H1 (cell line): ENCODE results near the gene ADAM23. TPM values are rescaled to one million over a fixed set of nuclear protein-coding genes. Genes with fewer than 3 reads are reported as not detected.

Source experiments
- CTCF ChIA-PET: fragments of 300-600 bp; sonication (Branson Sonifier 250); formaldehyde crosslinking; loops from one replicate; lab custom pipeline; 2021; ENCODE audit not compliant: partially characterized antibody; lab: Charles Lee
- POLR2A ChIA-PET: fragments of 300-600 bp; sonication (Branson Sonifier 250); formaldehyde crosslinking; loops from one replicate; lab custom pipeline; 2021; ENCODE audit warnings: inconsistent platforms; ENCODE audit not compliant: partially characterized antibody; lab: Charles Lee
- DNase-seq, 2 experiments: peaks; one replicate each; pipeline versions ENCODE4 v3.0.0 to v3.0.0-alpha.2; 2010 to 2022; ENCODE audit warnings: low spot score in 2 of 2, low read depth in 1 of 2, mixed read lengths in 1 of 2
- FAIRE-seq: peaks from 2 replicates; lab custom pipeline; 2011; peaks lifted over from hg19 to GRCh38; lab: Jason Lieb, UNC
- H2AFZ ChIP-seq: 2 replicates; pipeline ENCODE4 v1.8.1; 2012; ENCODE audit warnings: low read length, inconsistent platforms
- H2AK5ac ChIP-seq: 2 replicates; pipeline ENCODE4 v1.6.1; 2013; ENCODE audit warnings: low read depth, low read length
- H2BK120ac ChIP-seq: replicated peaks from 2 replicates; pipeline ENCODE3; 2013; ENCODE audit warnings: low read depth, low read length, inconsistent platforms
- H2BK12ac ChIP-seq: 2 replicates; pipeline ENCODE4 v1.6.1; 2013; ENCODE audit warnings: low read depth, low read length
- H2BK15ac ChIP-seq: 2 replicates; pipeline ENCODE4 v1.6.1; 2013; ENCODE audit warnings: low read length
- H2BK20ac ChIP-seq: 2 replicates; pipeline ENCODE4 v1.6.1; 2013; ENCODE audit warnings: low read length
- H2BK5ac ChIP-seq: 2 replicates; pipeline ENCODE4 v1.6.1; 2013; ENCODE audit warnings: low read depth, low read length
- H3K14ac ChIP-seq: 2 replicates; pipeline ENCODE4 v1.6.1; 2013; ENCODE audit warnings: inconsistent platforms; ENCODE audit not compliant: insufficient read length
- H3K18ac ChIP-seq: 2 replicates; pipeline ENCODE4 v1.6.1; 2013; ENCODE audit warnings: low read length; ENCODE audit errors: extremely low read depth
- H3K23ac ChIP-seq: 2 replicates; pipeline ENCODE4 v1.6.1; 2013; ENCODE audit warnings: inconsistent platforms; ENCODE audit not compliant: insufficient read length
- H3K23me2 ChIP-seq: 2 replicates; pipeline ENCODE4 v1.6.1; 2013; ENCODE audit warnings: low read depth, low read length
- H3K27ac ChIP-seq: 2 replicates; pipeline ENCODE4 v1.6.1; 2011; ENCODE audit warnings: low read depth, low read length, inconsistent platforms
- H3K27me3 ChIP-seq, 4 experiments: replicated peaks in 1 of 4; 1 replicate in 1 of 4; 2 replicates in 3 of 4; pipeline versions ENCODE4 v1.6.1 to v1.8.1; 2011 to 2013; ENCODE audit warnings: low read length in 3 of 4, mild to moderate bottlenecking in 3 of 4, inconsistent platforms in 2 of 4, mixed read lengths in 2 of 4, moderate library complexity in 1 of 4; ENCODE audit not compliant: control insufficient read depth in 3 of 4, insufficient read depth in 3 of 4; ENCODE audit errors: extremely low read depth in 1 of 4
- H3K36me3 ChIP-seq, 4 experiments: 2 replicates each; pipeline versions ENCODE4 v1.6.1 to v1.8.1; 2011 to 2013; ENCODE audit warnings: mild to moderate bottlenecking in 4 of 4, low read length in 3 of 4, moderate library complexity in 2 of 4, control low read depth in 1 of 4, inconsistent platforms in 1 of 4; ENCODE audit not compliant: insufficient read depth in 4 of 4, control insufficient read depth in 2 of 4
- H3K4ac ChIP-seq: replicated peaks from 2 replicates; pipeline ENCODE3; 2013; ENCODE audit warnings: low read length, low read depth, mixed read lengths, inconsistent platforms; ENCODE audit not compliant: insufficient read length
- H3K4me1 ChIP-seq, 4 experiments: replicated peaks in 1 of 4; 1 replicate in 1 of 4; 2 replicates in 3 of 4; pipeline versions ENCODE4 v1.6.1 to v1.8.1; 2011 to 2013; ENCODE audit warnings: low read length in 3 of 4, inconsistent platforms in 2 of 4, mixed read lengths in 1 of 4; ENCODE audit not compliant: insufficient read depth in 4 of 4, control insufficient read depth in 3 of 4
- H3K4me2 ChIP-seq, 2 experiments: 2 replicates each; pipeline versions ENCODE4 v1.6.1 to v1.8.1; 2011 to 2013; ENCODE audit warnings: low read depth in 2 of 2, low read length in 2 of 2, control low read depth in 1 of 2, inconsistent platforms in 1 of 2, mild to moderate bottlenecking in 1 of 2; ENCODE audit not compliant: insufficient read depth in 1 of 2
- H3K4me3 ChIP-seq, 4 experiments: fragments of 200-600, 300-600 bp in 1 of 4; sonication (generic), shearing (Covaris generic), sonication (Bioruptor Twin) in 1 of 4; 2 replicates each; pipeline versions ENCODE4 v1.5.1 to v1.8.1; 2011 to 2016; ENCODE audit warnings: low read length in 4 of 4, low read depth in 3 of 4, control low read depth in 2 of 4, inconsistent platforms in 2 of 4, mild to moderate bottlenecking in 2 of 4, mixed read lengths in 1 of 4, moderate library complexity in 1 of 4; ENCODE audit not compliant: insufficient read depth in 2 of 4; ENCODE audit errors: extremely low read depth in 1 of 4
- H3K56ac ChIP-seq: replicated peaks from 2 replicates; pipeline ENCODE3; 2013; ENCODE audit warnings: low read depth, mild to moderate bottlenecking, mixed read lengths, low read length, inconsistent platforms; ENCODE audit not compliant: insufficient read length
- H3K79me1 ChIP-seq: 2 replicates; pipeline ENCODE4 v1.6.1; 2013; ENCODE audit warnings: low read depth, low read length, control low read depth
- H3K79me2 ChIP-seq, 2 experiments: 2 replicates each; pipeline versions ENCODE4 v1.6.1 to v1.8.1; 2012 to 2013; ENCODE audit warnings: low read length in 2 of 2, mild to moderate bottlenecking in 2 of 2, inconsistent platforms in 1 of 2; ENCODE audit not compliant: insufficient read depth in 2 of 2, control insufficient read depth in 1 of 2
- H3K9ac ChIP-seq, 4 experiments: replicated peaks in 1 of 4; 1 replicate in 1 of 4; 2 replicates in 3 of 4; pipeline versions ENCODE4 v1.6.1 to v1.8.1; 2011 to 2013; ENCODE audit warnings: low read depth in 3 of 4, low read length in 3 of 4, control low read depth in 2 of 4, mild to moderate bottlenecking in 2 of 4, moderate library complexity in 2 of 4, inconsistent platforms in 1 of 4; ENCODE audit errors: extremely low read depth in 1 of 4
- H3K9me3 ChIP-seq, 2 experiments: 2 replicates each; pipeline versions ENCODE4 v1.6.1 to v1.8.1; 2012 to 2013; ENCODE audit warnings: mild to moderate bottlenecking in 2 of 2, moderate library complexity in 2 of 2, control low read depth in 1 of 2, inconsistent platforms in 1 of 2, low read depth in 1 of 2, low read length in 1 of 2, mixed read lengths in 1 of 2; ENCODE audit not compliant: insufficient read depth in 2 of 2
- H4K20me1 ChIP-seq, 2 experiments: replicated peaks in 1 of 2; 2 replicates each; pipeline versions ENCODE3 to v1.8.1; 2011 to 2013; ENCODE audit warnings: inconsistent platforms in 2 of 2, low read length in 2 of 2, mild to moderate bottlenecking in 1 of 2; ENCODE audit not compliant: insufficient read depth in 2 of 2, control insufficient read depth in 1 of 2
- H4K5ac ChIP-seq: 2 replicates; pipeline ENCODE4 v1.6.1; 2013; ENCODE audit warnings: low read length, low read depth, mixed read lengths, inconsistent platforms; ENCODE audit not compliant: insufficient read length
- H4K8ac ChIP-seq: 2 replicates; pipeline ENCODE4 v1.8.0; 2013; ENCODE audit warnings: mild to moderate bottlenecking, moderate library complexity, low read length, inconsistent platforms; ENCODE audit not compliant: insufficient read depth; ENCODE audit errors: extremely low read depth
- H4K91ac ChIP-seq: replicated peaks from 2 replicates; pipeline ENCODE3; 2013; ENCODE audit warnings: low read length, mixed read lengths, inconsistent platforms; ENCODE audit not compliant: insufficient read length
- ASH2L ChIP-seq: fragments of 200-600, 300-600 bp; sonication (generic); IDR thresholded peaks from one replicate; pipeline ENCODE4 v1.7.1; 2017; ENCODE audit warnings: low read length
- BRCA1 ChIP-seq: IDR thresholded peaks from 2 replicates; pipeline ENCODE4 v1.6.1; 2012; ENCODE audit warnings: low read depth, low read length, improper control_type of control experiment
- CTCF ChIP-seq, 3 experiments: IDR thresholded peaks; 1 replicate in 2 of 3; 2 replicates in 1 of 3; pipeline versions ENCODE4 v1.5.1 to v1.6.1; 2011; ENCODE audit warnings: low read length in 3 of 3, mild to moderate bottlenecking in 3 of 3, inconsistent platforms in 2 of 3, low read depth in 1 of 3, moderate library complexity in 1 of 3; ENCODE audit not compliant: insufficient read depth in 1 of 3; ENCODE audit errors: control extremely low read depth in 1 of 3
- GABPA ChIP-seq: IDR thresholded peaks from 2 replicates; pipeline ENCODE4 v1.6.1; 2011; ENCODE audit warnings: mild to moderate bottlenecking, low read length, moderate library complexity, borderline replicate concordance; ENCODE audit not compliant: insufficient read depth
- MAX ChIP-seq: IDR thresholded peaks from 2 replicates; pipeline ENCODE4 v1.6.1; 2012; ENCODE audit warnings: inconsistent platforms
- POU5F1 ChIP-seq: IDR thresholded peaks from 2 replicates; pipeline ENCODE4 v1.6.1; 2011; ENCODE audit warnings: low read depth, mild to moderate bottlenecking, low read length, moderate library complexity
- RNF2 ChIP-seq: fragments of 200-900, 300-1000 bp; sonication (generic); IDR thresholded peaks from 2 replicates; pipeline ENCODE4 v1.7.1; 2016; ENCODE audit warnings: borderline replicate concordance, low read depth, mild to moderate bottlenecking, antibody characterized with exemption, low read length; ENCODE audit not compliant: poor library complexity, severe bottlenecking; ENCODE audit errors: missing control alignments
- SAP30 ChIP-seq: fragments of 300-600 bp; sonication (generic); IDR thresholded peaks from 2 replicates; pipeline ENCODE4 v1.7.1; 2012; ENCODE audit warnings: low read length, moderate library complexity, mild to moderate bottlenecking, inconsistent platforms; ENCODE audit not compliant: insufficient read depth, insufficient replicate concordance
- TAF7 ChIP-seq: optimal IDR thresholded peaks from 2 replicates; pipeline ENCODE3; 2011; ENCODE audit warnings: low read depth, mild to moderate bottlenecking, inconsistent platforms, low read length, moderate library complexity, borderline replicate concordance
- WGBS, 2 experiments: shearing (Covaris generic) in 1 of 2; methylation state at CpG; one replicate each; pipeline versions ENCODE4 v1.1.6 to v1.1.7; 2013 to 2015; ENCODE audit warnings: low lambda C conversion rate in 2 of 2, mixed read lengths in 2 of 2, inconsistent platforms in 1 of 2, low coverage in 1 of 2, missing lambda C conversion rate in 1 of 2; ENCODE audit not compliant: insufficient replicate concordance in 2 of 2, insufficient coverage in 1 of 2, insufficient read length in 1 of 2; ENCODE audit errors: extremely low coverage in 1 of 2, missing lambda C conversion rate in 1 of 2; 5-methylcytosine and 5-hydroxymethylcytosine counted together
- polyA plus RNA-seq, 7 experiments: library from polyadenylated mRNA; depleted of rRNA in 3 of 7; stranded (reverse) in 5 of 7; unstranded in 2 of 7; fragments of >200 nt in 5 of 7; fragments of 200-250 nt in 2 of 7; gene quantifications; 1 replicate in 5 of 7; 2 replicates in 1 of 7; 4 replicates in 1 of 7; pipeline versions ENCODE4 v1.2.1 to v1.2.3, GENCODE V29; 2011 to 2013; ENCODE audit warnings: missing spikeins in 2 of 7, mixed read lengths in 2 of 7
- total RNA-seq: library from RNA; stranded (reverse); fragmentation: NEBNext Ultra II Directional; extraction: Animal tissue kit (Norgen Biotek cat#: 25700); gene quantifications from 2 replicates; pipeline ENCODE4 v1.2.1, GENCODE V29; 2021

ADAM23 gene
- total and polyA plus RNA-seq, 2 of the 8 experiments (the other 6 are each of a cell fraction or from before 2014, with no cell fraction given), result 9.9 to 20.8 TPM

GRCh38 chr2:206478340-206478739 is 35.0 kb downstream of the ADAM23 start:
- Histone ChIP-seq H3K4me1 (peaks cover 0 to 3% (median 0%) of the 10 kb centered on the region in 4 experiments; a peak in 1 of 7 replicates), H3K4ac (no peak overlapping the region), H3K23ac (no peak overlapping the region), H2BK20ac (no peak overlapping the region), H3K18ac (no peak overlapping the region), H2BK5ac (no peak overlapping the region), H3K27ac (no peak overlapping the region), H4K5ac (no peak overlapping the region), H2BK12ac (no peak overlapping the region), H3K27me3 (no peaks in the 10 kb centered on the region), H3K4me3 (no peak overlapping the region), H3K4me2 (no peak overlapping the region), H3K9ac (no peak overlapping the region), H3K56ac (no peak overlapping the region), H2AFZ (no peak overlapping the region), H3K36me3 (peaks cover 0 to 4% (median 0%) of the 10 kb centered on the region in 4 experiments; a peak in 1 of 8 replicates), H2BK15ac (no peak overlapping the region), H2BK120ac (no peak overlapping the region), H3K79me1 (no peaks in the 10 kb centered on the region; the same call in 1 of the 2 replicates), H2AK5ac (no peak overlapping the region), H3K23me2 (0 out of 2 replicates have a peak, but pooled peaks cover 2% of the 10 kb centered on the region), H4K91ac (no peak overlapping the region), H4K20me1 (no peaks in the 10 kb centered on the region), H3K79me2 (no peaks in the 10 kb centered on the region), H3K14ac (no peak overlapping the region), H4K8ac (no peak overlapping the region), H3K9me3 (peaks cover 0 to 2% of the 10 kb centered on the region in 2 experiments; a peak in 2 of 4 replicates)
- POLR2A ChIA-PET, result no interaction called here
- DNase-seq, result no peak
- no peak for FAIRE-seq
- CTCF ChIA-PET, result interaction anchor here (0.9 kb wide), 1 partner anchor 27 kb away, joined by 3 read pairs; no protein-coding TSS in a partner anchor
- 91% methylated on average over 3 of the region's 3 CpGs; no CpG with 5 or more reads in 1 of the 2 experiments for WGBS, 2 experiments
- no peak for TF ChIP-seq MAX
- no peak for TF ChIP-seq ASH2L
- TF ChIP-seq TAF7, result no peak
- TF ChIP-seq RNF2, result no peak
- no peak for TF ChIP-seq CTCF (IDR thresholded peaks at IDR 0.05; ENCODE audit: control extremely low read depth in 1 of 3, insufficient read depth in 1 of 3, low read depth in 1 of 3, low read length in 3 of 3)
- TF ChIP-seq POU5F1, result no peak
- no peak for TF ChIP-seq GABPA
- TF ChIP-seq BRCA1, result no peak
- TF ChIP-seq SAP30, result no peak
